Activated CD4-positive, CD25-positive, alpha-beta regulatory T cell (primary cell): ENCODE measurements around the gene TIPARP.
"Not testable (repeated sequence)": the region's sequence is repeated elsewhere in the genome, so short reads cannot be mapped to it uniquely, and the experiment has no call there.

Experiments
- DNase-seq, 4 experiments: peaks; one replicate each; lab custom pipeline; 2025; lab: John Stamatoyannopoulos, UW

The TIPARP gene

DNA sequence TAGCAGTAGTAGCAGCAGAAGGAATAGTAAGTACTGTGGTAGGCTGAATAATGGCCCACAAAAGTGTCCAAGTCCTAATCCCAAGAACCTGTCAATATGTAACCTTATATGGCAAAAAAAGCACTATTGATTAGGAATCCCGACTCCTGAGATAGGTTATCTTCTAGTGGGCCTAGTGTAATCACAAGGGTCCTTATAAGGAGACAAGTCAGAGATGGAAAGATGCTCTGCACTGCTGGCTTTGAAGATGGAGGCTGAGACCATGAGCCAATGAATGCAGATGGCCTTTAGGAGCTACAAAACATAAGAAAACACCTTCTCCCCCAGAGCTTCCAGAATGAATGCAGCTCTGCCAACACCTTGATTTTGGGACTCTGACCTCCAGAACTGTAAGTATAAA is 36.0 kb downstream of the TIPARP start:
- no peak for DNase-seq

DNA sequence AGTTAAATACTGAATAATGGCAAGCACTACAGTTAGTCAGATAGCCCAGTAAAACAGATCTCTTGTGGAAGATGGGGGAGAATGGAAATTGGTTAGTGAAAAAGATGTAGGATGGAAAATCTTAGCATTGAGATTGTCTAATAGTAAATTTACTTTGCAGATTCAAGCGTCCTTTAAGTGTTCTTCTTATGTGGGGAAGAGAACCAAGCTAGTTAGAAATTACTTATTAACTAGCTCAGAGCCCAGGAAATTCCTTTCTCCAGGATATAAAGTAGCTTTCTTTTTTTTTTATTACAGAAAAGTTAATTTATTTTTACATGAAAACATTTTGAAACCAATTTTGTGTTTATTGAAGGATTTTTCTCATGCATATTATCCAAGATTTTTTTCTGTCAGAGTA is 36.7 kb downstream of the TIPARP start:
- DNase-seq: no peak

DNA sequence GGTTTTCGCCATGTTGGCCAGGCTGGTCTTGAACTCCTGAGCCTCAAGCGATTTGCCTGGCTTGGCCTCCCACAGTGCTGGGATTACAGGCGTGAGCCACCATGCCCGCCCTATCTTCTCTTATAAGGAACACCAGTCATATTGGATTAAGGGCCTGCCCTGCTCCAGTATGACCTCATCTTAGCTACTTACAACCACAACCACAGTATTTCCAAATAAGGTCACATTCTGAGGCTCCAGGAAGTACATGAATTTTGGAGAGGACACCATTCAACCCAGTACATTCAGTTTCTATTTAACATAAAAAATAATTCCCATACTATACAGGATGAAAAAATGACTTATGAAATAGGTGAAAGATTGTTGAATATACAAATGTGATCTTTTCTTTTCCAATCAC is 37.6 kb downstream of the TIPARP start:
- DNase-seq: not testable (repeated sequence)

DNA sequence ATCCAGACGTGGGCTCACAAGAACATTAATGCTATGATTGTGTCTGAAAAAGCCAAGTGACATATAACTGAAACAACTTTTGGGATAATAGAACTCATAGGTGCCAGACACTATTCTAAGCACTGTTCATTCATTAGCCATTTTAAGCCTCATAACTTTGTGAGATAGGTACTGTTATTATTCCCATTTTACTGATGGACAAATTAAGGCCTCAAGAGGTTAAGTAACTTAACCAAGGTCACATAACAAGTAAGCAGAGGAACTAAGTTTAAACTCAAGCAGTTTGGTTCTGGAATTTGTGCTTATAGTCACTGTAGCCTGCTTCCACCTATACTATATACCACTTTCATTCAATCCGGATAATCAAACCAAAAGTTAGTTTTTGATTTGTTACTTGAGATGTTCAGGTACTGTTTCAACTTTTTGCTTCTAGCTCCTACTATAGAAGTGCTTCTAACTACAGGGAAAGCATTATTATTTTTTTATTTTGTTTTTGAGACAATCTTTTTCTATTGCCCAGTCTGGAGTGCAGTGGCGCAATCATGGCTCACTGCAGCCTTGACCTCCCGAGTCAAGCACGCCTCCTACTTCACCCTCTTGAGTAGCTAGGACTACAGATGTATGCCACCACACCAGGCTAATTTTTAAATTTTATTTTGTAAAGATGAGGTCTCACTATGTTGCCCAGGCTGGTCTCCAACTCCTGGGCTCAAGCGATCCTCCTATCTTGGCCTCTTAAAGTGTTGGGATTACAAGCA is 41.9 kb downstream of the TIPARP start:
- no peak for DNase-seq

DNA sequence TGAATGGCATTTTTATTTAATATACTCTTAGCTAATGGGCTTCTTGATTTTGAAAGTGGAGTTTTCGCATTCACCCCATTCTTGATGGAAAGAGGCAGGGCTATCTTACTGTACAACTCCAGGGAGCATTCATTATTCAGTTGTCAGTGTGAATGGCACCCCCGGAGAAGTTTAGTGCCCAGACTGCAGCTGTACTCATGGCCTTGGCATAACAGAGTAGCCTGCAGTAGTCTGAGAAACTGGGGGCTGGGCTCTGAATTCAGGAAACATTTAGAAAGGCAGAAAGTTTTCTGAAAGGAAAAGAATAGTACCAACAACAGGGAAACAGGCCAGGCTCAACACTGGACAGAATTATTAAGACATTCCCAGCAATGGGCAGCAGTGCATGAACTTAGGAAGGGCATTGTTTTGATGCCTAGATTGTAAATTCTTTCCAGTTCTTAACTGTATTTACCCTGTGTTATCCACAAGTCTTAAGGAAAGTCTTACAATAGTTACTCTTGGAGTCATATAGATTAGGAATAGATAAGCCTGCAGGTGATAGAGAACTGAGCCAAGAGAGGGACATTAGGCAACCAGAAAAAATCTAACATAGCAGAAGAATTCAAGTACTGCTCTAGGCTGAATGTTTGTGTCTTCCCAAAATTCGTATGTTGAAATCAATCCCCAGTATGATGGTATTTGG is 44.4 kb downstream of the TIPARP start:
- DNase-seq: no peak

DNA sequence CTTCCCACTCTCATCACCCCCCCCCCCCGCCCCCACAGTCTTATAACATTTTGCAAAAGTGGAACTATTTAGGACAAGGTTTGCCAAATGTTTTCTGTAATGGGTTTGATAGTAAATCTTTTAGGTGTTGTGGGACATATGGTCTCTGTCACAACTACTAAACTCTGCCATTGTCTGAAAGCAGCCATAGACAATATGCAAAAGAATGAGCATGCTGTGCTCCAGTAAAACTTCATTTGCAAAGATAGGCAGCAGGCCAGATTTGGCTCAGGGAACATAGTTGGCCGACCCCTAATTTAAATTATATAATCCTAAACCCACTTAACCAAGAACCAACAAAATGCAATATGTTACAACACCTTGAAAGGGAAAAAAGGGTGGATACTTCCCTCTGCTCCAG is 46.4 kb downstream of the TIPARP start:
- DNase-seq: no peak

DNA sequence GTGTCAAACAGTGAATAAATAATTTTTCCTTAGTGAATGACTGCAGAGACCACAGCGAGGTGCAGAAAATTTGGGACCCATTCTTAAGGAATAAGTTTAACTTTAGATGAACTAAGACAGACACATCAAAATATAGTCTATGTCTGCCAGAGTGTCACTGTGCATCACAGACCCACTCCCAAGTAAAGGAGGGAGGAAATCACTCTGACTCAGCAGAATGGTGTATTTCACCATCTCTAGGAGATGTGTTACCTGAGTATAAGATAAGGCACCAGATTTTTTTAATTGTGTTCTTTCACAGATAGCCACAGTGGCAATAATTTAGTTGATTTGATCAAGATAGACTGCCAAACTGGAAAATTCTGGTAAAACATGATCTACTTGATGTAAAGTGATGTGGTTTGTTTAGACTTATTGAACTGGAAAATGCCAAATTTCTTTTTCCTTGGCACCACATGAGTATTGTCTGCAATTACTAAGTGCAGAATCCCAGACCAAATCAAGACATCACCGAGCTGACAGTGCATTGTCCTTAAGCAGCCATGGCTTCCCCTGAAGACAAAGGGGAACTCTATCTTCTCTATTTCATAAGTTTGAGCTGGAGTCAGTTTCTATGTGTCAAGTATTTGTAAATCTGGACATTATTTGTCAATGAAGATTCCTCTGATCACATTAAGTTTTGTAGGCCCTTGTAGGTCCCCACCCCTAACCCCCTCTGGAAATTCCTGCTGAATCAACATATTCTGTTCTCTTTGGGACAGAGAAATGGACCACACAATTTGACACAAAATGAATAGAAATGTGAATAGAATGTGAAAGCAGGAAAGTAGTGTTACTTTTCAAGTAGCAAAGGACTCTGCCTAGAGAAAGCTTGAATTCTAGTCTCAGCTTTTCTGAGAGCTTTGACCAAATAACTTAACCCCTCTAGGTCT is 47.6 kb downstream of the TIPARP start:
- DNase-seq: no peak

DNA sequence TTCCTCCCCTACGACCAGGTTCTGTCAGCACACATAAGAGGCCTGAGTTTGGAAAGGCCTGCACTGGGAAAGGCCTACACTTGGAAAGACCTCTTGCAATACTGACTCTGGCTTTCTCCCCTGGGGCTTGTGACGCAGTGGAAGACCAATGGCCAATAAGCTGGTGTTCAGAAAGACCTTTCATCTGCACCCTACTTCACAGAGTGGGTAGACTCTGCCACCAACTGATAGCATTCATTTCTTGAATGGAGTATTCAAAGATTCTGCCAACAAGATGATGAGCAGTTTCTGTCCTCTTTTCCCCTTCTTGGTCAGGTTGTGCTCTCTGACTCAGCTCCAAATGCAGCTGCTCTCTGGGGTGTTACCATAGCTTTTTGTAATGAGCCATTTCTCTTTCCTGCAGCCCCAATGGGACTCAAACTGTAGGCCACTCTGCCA is 48.8 kb downstream of the TIPARP start:
- DNase-seq: no peak

DNA sequence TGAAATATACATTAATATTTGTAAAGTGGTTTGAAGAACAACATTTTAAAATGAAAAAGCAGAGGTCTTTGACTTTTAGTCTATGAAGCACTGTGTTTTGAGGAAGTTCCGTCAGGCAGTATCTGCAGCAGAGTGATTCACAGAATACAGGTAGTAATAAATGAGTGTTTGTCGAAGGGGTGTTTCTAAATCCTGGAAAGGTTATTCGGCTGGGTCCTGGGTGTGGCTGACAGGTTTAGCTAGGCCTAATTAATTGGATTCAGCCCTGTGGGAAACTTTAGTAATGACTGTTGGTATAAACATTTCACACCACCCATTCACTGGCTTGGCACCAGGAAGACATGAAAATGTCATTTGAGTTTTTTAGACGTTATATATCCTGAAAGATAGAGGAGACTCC is 51.3 kb downstream of the TIPARP start:
- DNase-seq: no peak

DNA sequence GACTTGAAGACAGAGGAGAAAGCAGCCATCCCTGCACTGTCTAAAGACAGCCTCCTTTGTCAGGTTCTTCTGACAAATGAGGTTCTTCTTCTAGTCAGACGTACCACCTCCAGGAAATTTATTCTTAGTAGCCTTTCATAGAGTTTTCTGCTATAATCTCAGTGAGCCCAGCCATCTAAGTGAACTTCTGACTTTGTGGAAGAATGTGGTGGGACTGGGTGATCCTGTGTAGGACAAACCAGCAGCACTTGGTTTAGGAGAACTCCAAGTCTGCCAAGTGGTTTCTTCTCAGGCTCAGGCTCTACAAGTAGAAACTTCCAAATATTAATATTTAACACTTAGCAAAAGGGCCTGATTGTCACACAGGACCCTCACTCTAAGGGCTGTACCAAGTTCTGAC is 52.1 kb downstream of the TIPARP start:
- DNase-seq: no peak

DNA sequence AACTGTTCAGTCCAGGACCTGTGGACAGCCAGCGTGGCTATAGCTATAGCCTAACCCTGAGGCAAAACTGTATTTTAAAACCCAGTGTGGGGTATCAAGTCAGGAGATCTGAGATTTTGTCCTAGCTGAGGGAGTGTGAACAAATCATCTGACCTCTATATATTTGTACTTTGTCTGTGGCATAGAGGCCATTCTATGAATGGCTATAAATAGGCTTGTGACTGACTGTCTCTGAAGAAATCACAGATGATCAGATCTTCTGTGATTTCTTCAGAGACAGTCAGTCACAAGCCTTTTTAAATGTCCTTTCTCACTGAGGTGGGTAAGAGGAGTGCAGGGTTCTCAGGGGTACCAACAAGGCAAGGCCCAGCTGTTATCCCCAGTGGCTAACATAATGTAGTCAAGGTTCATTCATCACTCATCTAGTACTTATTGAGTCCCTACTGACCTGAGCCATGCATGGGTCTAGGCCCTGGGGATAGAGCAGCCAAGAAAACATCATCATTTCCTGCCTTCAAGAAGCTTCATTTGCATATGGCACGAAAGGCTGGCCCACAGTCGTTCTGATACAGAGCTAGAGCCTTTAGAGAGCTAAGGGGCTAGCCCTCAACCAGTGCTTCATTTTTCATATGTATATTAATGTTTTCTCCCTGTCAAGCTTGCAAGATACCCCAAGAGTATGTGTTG is 53.3 kb downstream of the TIPARP start:
- no peak for DNase-seq

DNA sequence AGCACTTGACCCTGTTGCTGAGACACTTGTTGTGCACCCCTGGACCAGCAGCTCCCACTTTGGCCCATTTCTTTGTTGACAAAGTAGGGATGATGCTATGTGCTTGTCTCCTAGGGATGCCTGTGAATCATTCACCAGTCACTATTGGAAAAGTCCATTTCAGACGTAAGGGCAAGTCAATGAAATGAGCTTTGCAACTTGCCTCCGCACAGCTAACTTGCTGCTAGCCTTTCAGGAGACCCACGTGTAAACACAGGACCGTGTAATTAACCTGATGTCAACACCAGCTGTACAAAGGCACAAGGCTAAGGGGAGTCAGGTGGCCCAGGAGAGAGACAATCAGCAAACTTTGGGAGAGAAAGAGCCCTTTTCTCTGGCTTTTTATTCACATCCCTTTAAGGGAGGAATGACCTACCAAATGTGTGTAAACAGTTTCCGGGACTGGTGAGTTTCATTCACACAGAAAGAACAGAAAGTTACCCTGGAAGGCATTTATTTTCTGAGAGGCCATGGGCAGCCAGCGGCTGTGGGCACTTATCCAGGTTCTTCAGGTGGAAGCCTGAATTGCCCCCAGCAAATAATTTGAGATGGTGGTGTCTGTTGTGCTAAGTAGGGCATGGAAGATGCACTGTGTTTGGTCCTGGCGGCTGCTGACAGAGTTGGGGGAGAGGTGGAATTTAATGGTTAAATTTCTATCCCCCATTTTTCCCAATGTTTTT is 54.0 kb downstream of the TIPARP start:
- no peak for DNase-seq

DNA sequence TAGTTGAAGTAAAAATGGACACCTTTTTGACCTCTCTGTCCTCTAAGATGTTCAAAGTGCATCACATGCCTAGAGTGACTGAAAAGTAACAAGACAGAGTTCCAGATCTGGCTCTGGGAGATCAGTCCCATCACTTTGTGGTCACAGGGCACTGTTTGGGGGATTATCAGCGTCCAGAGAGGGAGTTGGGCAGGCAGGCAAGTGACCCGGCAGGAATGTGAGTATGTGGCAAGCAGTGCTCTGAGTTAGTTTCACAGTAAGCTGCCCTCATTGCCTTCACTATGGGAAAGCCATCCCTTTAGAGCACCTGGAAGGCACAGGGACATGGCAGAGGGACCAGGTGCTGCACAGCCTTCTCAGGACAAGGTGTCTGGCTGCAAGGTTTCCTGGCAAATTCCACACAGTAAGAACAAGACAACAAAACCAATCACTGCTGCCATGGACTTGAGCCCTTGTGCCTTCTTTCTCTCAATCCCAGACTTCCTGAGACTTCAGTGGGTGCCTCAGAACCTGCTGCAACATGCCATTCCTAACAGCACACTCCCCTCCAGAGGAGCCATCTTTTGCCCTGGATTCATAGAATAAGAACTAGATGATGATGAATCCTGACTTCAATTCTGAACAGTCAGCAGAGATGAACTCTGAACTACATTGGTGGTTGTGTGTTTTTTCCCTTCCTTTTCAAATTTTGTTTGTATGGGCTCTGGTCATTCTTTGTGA is 55.2 kb downstream of the TIPARP start:
- DNase-seq: no peak

DNA sequence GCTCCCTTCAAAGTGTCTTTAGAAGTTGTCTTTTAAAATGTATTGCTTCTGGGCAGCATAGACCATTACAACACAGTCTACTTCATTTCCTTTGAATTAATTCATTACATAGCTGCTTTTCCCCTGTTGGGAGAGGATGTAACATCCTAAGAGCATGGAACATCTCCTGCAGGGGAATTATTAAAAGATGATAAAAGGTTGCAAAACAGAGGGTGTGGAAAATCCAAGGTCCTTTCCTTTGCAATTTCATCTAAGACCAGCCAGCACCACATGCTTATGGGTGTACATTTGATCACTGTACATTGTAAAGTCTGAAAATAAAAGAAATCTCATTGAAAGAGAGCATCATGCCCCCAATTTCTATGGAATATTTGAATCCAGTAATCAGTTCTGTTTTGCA is 57.4 kb downstream of the TIPARP start:
- no peak for DNase-seq

DNA sequence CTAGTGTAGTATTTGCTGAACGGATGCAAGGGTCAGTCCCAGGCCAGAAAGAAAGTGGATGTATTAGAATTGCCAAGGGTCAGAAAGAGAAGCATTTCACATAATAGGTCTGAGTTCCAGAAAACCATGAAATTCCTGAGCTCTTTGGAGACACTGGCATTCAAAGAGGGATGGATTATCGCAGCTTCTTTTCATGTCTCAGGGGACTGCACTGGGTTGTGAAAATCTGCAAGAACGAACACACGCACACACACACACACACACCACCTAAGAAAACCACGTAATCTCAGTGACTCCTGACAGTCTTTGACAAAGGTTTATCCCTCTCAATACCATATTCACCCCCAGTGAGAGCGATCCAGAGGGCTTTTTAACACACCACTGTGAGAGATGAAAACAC is 57.9 kb downstream of the TIPARP start:
- no peak for DNase-seq

DNA sequence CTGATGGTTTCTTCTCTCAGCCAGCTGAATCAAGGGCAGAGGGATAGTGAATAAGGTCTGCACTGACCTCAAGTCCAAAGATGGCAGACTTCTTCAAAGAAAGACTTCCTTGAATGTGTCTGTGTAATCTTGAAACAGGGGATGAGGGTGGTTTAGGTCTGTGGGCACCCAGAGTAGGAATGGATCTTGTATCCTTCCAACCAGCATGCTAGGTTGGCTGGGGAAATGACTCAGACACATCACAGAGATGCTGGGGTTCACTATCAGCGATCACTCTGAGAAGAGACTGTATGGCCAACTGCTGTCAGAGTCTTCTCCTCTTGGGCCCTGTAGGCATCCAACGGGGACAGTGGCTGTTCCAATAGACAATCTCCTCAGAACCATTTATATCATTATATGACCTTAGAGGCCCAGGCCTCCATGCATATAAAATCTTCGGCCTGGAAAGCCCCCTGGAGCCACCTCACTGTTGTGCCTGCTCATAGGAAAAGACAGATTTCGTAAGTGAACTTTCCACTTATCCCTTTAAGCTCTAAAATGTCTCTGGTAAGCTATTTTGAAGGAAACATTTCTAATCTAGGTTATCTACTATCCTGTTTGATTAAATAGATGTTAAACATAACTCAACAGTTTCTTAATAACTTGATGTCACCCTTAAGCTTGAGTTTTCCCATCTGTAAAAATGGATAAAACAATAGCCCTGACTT is 58.5 kb downstream of the TIPARP start:
- DNase-seq: no peak

DNA sequence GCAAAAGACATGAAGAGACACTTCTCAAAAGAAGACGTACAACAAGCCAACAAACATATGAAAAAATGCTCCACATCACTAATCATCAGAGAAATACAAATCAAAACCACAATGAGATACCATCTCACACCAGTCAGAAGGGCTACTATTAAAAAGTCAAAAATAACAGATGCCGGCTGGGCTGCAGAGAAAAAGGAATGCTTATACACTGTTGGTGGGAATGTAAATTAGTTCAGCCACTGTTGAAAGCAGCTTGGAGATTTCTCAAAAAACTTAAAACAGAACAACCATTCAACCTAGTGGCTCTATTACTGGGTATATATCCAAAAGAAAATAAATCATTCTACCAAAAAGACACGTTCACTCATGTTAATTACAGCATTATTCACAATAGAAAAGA is 60.3 kb downstream of the TIPARP start:
- DNase-seq: not testable (repeated sequence)

DNA sequence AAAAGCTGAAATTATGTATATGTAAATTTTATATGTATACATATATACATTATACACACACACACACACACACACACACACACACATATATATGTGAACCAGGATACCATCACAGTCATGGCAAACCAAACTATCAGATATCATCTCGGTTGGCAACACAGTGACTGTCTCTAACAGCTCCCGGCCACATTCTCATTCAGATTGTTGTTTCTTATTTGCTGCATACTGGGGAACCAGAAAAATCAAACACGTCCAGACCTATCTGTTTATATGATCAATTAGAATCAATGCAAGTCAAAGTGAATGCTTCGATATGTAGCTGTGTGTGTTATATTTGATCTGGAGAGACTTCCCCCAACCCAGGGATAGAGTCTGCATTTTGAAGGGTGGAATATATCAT is 61.1 kb downstream of the TIPARP start:
- DNase-seq: no peak

DNA sequence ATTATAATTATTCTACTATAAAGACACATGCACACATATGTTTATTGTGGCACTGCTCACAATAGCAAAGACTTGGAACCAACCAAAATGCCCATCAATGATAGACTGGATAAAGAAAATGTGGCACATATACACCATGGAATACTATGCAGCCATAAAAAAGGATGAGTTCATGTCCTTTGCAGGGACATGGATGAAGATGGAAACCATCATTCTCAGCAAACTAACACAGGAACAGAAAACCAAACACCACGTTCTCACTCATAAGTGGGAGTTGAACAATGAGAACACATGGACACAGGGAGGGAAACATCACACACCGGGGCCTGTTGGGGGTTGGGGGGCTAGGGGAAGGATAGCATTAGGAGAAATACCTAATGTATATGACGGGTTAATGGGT is 62.7 kb downstream of the TIPARP start:
- DNase-seq: not testable (repeated sequence)

DNA sequence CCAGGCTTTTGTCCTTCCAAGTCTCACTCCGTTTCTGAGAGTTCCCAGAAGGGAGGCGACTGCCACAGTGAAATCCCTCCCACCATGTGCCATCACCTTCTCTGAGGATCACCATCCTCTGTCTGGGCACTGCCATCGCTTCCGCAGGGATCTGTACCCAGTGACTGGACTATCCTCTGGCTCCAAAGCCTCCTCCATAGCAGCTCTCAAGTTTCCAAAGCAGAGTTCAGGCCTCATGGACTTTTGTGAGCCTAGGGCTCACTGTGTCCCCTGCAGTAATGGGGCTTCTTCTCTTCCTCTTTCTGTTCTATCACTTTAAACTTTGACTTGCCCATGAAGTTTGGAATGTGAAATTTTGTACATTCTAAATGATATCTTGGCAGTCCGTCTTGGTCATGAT is 63.9 kb downstream of the TIPARP start:
- no peak for DNase-seq
